GM19193 (cell line): ENCODE results near the gene DOK6.

ENCODE experiments used
- POLR2A ChIP-seq: IDR thresholded peaks from 4 replicates; pipeline ENCODE4 v1.6.1; 2011; ENCODE audit not compliant: insufficient read depth, insufficient read length; ENCODE audit errors: extremely low read depth

The DOK6 gene

GRCh38 chr18:69708844-69709243 is 308.2 kb downstream of the DOK6 start:
- TF ChIP-seq POLR2A: no peak

GRCh38 chr18:69715191-69715795 is 314.6 kb downstream of the DOK6 start:
- no peak for TF ChIP-seq POLR2A

- no peak for TF ChIP-seq POLR2A
Observed at GRCh38 chr18:69717586-69717985, 316.9 kb downstream of the DOK6 start.

GRCh38 chr18:69718912-69719547 is 318.3 kb downstream of the DOK6 start:
- TF ChIP-seq POLR2A: no peak

GRCh38 chr18:69720422-69720821 is 319.7 kb downstream of the DOK6 start:
- TF ChIP-seq POLR2A: no peak

DNA sequence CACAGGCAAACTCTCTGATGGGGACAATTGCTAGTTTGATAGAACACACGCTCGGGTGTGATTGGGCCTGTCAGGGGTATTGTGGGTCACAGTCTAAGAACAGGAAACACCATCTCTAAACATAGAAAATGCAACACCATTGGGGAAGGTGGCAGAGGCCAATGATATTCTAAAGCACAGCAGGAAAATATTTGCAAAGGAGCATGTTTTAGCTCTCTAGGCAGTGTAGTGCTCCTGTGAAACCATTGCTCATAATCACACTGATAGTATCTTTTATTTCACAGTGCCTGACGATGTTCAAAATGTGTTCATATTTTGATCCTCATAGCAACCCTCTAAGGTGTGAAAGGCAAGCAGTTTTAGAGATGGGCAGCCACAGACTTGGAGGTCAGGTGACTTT is 322.7 kb downstream of the DOK6 start:
- no peak for TF ChIP-seq POLR2A

DNA sequence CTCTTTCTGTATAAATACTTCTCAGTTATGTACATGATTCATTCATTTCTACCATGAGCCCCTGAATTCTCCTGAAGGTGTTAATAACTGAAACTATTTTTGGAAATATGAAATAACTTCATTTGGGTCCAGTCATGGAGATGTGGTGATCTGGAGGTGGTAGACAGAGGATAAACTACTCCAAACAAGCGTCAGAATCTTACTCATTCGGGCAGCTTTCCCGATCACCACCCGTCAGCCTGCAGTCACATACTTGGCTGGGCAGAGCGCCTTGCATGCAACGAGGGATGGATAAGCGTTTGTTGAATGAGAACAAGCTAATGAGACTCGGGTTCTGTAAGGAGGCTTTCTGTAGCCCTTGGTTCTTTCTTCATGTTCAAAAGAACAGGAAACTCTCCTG is 324.3 kb downstream of the DOK6 start:
- no peak for TF ChIP-seq POLR2A

DNA sequence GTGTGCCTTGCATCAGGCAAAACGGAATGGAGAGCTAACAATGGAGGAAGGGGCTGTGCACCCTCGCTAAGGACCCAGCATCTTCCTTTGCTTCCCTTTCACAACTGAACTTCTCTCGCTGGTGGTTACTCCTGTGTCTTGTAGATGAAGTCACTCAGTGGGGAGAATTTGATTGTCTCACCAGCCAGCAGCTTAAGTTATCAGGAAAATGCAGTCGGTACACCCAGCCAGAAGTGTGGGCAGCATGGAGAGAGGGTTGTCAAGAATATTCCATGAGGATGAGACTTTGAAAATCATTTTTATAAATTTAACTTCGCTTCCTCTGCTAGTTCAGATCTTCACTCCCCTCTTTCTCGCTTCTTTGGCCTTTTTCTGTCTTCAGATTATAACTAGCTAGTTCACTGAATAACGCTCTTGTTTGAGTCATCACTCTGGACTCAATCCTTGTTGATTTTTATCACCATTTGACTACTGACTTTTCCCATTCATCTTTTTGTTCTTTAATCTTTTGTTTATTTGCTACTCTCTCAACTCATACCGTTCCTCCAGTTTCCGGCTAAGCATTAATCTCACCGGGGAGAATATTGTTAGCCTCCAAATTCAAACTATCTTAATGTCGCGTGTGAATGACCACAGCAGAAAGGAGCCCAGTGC is 325.3 kb downstream of the DOK6 start:
- no peak for TF ChIP-seq POLR2A

DNA sequence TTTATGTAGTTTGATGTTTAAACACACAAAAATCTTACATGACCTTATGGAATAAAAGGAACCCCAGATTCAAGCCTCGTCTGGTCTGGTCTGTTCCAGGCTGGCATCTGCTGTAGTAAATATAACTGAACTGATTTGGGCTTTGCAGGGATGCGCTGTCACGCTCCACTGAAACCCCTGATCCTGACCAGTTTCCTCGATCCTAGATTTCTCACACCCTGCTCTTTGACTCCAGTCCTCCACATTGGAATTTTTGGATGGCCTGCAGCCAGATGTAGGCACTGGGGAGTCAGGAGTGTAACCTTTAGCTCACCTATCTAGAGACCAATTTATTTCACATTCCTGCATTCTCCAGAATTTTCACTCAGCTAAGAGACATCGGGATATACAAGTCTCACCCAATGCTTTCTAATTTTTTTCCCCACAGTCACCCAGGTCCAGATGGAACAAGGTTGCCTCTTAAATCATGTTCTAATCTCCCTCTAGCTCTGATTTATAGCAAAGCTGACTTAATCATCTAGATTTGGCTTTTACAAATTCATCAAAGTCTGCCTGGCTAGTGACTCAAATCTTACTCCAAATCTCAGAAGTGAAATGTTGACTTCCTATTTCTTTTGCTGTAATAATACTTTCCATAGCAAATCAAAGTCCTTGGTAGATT is 327.4 kb downstream of the DOK6 start:
- TF ChIP-seq POLR2A: no peak

GRCh38 chr18:69730664-69731063 is 330.0 kb downstream of the DOK6 start:
- no peak for TF ChIP-seq POLR2A

DNA sequence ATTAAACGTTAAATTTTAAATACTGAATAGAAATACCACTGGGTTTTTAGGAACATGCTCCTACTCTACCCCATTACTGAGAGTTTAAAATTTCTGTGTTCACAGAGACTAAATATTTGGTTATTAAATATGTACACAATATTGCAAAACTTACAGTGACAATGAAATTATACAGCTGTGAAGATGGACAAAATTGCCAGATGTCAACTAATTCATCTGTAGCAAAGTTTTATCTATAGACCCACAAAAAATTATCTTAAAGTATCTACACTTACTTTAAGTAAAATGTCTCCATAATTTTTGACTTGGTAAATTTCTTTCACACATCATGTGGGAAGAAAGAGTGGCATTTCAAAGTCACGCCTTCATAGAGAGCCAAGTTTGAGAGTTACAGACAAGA is 333.8 kb downstream of the DOK6 start:
- TF ChIP-seq POLR2A: no peak

DNA sequence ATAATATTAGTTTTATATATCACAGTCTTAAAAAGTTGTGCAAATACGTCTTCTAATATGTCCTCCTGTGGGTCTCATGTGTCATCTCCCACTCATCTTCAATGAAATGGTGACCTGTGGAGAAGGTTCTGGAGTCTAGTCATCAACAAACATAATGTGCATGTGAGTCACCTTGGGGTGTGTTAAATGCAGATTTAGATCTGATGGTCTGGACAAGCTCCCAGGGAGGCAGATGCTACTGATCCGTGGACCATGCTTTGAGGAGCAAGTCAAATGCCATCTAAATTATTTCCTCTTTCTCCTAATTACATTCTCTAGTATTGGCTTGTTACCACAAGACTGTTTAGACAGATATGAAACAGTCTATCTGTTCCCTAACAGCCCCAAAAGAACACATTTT is 336.0 kb downstream of the DOK6 start:
- no peak for TF ChIP-seq POLR2A

DNA sequence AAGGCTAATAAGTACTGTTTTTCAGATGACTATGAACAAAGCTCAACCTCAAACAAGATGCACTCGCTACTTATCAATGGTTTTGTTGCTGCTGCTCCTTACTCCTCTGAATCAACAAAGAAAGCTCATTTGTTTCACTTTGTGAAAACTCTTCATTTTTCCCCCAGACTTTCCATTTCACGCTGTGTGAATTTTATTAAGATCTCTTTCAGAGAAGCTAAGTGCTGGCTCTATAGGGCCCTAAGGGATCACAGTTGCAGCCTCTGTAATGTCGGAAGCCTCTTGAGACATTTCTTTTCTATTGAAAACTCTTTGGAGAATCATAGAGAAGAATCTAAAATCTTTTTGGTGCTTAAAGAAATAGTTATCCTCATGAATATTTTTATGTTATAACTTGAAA is 337.2 kb downstream of the DOK6 start:
- TF ChIP-seq POLR2A: no peak

DNA sequence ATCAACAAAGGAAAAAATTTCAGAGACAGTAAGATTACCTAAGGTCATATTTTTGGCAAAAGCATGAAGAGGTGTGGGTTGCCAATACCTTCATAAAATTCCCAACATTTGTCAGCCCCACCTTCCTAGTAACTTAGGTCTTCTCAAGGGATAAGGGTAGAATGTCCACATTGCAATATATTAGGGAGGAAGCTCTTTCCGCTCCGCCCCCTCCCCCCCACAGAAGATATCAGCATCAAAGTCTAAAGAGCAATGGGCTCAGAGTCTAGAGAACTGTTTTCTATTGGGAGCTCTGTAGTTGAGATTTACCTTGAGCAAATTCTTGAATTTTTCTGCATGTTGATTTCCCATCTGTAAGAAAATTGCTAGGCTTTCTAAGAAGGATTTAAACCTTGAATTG is 346.7 kb downstream of the DOK6 start:
- no peak for TF ChIP-seq POLR2A

DNA sequence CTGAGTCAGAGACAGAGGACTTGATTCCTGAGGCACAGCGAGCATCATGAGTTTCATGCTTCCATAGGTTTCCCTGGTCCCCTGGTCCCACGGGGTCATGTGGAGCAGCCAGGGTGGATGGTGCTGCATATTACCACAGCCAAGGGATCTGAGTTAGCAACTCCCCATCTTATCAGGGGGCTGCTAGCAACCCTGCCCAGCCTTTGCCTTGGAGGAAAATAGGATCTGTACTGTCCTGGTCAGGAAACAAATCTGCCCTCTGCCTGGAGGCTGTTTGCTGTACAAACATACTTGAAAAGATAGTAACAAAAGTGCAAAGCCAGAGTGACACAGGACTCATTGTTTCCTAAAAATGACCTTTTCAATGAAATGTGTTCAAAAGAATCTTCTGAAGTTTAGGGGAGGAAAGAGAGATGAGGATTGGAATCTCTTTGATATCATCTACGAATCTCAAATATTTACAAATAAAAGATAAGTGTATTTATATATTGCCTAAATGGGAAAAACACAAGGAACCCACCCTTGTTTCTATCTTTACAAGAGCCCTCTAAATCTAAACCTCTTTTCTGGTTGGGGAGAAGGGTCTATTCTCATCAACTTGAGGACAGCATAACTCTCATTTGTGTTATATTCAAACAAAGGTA is 352.2 kb downstream of the DOK6 start:
- TF ChIP-seq POLR2A: no peak
